NOMO-1 (cell line): ENCODE data around the gene PLK5.
"Not testable (repeated sequence)": the region's sequence is repeated elsewhere in the genome, so short reads cannot be mapped to it uniquely, and the experiment has no call there.

Experiments
- DNase-seq, 2 experiments: peaks; one replicate each; lab custom pipeline; 2025; ENCODE audit not compliant: unreplicated experiment in 2 of 2; lab: John Stamatoyannopoulos, UW

The PLK5 gene

DNA sequence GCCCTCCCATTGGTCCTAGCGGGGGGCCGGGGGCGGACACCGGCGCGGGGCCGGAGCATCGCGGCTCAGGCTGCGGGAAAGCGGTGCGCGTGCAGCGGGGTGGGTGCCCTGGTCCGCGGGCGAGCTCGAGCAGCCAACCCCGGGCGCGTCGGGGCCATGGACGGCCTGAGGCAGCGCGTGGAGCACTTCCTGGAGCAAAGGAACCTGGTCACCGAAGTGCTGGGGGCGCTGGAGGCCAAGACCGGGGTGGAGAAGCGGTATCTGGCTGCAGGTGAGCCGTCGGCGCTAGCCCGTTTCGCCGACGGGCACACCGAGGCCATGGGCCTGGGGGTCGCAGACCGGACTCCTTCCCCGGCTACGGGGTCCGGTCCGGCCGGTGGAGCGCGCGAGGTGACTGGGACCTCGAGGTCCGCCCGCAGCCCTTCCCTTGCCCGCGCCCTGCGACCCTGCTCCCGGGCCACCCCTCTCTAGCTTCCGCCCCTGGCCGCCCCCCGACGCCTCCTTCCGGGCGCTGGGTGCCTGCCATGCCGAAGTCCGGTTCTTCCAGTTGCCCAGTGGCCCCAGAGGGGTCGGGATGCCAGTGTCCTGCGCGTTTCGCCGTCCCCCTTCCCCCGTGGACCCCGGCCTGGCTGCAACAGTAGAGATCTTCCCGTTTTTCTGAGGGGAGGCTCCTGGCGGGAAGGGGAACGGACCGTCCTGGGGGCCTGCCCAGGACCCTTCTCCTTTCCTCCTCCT, 32.6 kb upstream of the PLK5 start, which contains the start of gene REEP6:
Gene REEP6, plus strand, starts transcription at position 68 of the 735 bp plus-strand sequence. Its CDS starts 89 bp downstream, at position 157.
- no peak for DNase-seq

- no peak for DNase-seq
Observed at GRCh38 chr19:1491849-1492170, 32.1 kb upstream of the PLK5 start.

DNA sequence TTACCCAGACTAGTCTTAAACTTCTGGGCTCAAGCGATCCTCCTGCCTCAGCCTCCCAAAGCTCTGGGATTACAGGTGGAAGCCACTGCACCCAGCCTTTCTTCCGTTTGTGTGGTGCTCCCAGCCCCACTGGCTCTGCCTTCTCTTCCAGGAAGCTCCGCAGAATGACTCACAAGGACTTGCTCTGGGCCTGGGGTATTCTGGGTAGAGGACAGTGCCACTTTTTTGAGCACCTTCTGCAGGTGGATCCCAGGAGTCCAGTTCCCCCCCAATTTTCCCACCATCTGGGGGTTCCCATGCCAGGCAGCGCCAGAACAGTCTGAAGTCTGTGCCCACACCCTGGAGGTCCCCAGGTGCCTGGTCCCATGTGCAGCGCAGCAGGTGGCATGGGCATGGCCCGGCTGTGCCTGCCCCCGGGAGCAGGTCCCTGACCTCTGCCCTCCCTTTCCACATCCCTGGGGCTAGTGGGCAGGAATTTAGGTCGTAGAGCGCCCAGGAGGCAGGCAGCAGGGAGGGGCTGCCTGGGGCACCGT, 31.3 kb upstream of the PLK5 start:
- DNase-seq: no peak

DNA sequence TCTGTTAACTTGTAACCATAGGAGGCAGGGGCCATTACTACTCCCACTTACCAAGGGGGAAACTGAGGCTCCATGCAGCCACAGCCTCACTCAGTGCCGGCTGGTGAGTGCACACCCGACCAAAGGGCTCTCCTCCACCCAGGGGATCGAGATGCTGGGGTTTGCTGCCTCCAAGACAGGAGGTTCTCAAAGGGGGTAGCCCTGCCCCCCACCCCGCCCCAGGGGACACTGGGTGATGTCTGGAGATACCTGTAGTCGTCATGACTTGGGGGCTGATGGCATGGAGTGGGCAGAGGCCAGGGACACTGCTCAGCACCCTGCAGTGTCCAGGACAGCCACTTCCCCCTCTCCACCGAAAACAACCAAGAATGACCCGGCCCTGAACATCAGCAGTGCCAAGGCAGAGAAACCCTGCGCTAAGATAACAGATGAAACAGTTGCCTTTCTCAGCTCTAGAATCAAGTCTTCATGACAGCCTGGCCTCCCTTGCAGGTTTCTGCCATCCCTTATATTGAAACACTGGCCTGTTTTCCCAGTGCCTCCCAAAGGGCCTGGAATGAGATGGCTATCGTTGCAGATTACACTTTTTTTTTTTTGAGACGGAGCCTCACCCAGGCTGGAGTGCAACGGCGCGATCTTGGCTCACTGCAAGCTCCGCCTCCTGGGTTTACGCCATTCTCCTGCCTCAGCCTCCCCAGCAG, 29.6 kb upstream of the PLK5 start:
- DNase-seq: no peak

DNA sequence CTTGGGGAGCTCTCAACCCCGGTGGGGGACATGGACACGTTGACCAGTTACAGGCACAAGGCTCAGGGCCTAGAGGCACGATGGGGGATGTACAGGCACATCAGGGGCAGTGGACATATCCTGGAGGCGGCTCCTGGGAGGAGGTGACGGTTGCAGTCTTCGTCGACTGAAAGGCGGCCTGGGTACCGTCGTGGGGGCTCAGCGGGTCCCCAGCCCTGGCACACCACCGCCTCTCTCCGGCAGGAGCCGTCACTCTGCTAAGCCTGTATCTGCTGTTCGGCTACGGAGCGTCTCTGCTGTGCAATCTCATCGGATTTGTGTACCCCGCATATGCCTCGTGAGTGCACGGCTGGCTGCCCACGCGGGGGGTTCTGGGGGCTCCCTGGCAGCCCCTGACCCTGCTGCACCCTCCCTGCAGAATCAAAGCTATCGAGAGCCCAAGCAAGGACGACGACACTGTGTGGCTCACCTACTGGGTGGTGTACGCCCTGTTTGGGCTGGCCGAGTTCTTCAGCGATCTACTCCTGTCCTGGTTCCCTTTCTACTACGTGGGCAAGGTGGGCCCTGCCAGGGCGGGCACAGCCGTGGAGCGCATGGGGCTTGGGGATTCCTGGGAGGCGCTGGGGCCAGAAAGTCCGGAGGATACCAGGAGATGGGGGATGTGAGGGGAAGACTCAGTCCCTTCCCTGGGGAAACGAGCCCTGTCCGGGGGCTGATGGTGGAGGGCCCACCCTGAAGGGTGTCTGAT, 28.7 kb upstream of the PLK5 start:
- no peak for DNase-seq

GRCh38 chr19:1495799-1496713, 27.8 kb upstream of the PLK5 start:
- DNase-seq: no peak

GRCh38 chr19:1496714-1497577, 26.9 kb upstream of the PLK5 start:
- DNase-seq: no peak

- DNase-seq: no peak
Observed at GRCh38 chr19:1497578-1498235, 26.2 kb upstream of the PLK5 start.

- not testable (repeated sequence) for DNase-seq
Observed at GRCh38 chr19:1499231-1499630, 24.6 kb upstream of the PLK5 start.

DNA sequence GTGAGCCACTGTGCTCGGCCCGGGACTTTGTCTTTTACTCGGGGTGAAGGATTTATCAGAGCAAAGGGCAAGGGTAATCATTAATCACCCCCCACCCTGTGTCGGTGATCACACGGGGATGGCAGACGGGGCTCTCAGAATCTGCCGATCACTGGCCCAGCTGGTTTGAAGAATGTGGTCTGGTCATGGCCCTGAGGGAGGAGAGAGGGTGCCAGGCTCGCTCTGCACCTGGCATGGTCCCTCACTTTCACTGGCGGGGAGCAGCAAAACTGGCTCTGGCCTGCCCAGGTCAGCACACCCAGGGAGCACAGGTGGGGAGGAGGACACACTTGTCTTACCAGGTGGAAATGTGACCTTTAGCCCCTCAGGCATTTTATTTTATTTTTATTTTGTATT, 22.7 kb upstream of the PLK5 start:
- DNase-seq: no peak

GRCh38 chr19:1502433-1503088, 21.3 kb upstream of the PLK5 start:
- DNase-seq: no peak

DNA sequence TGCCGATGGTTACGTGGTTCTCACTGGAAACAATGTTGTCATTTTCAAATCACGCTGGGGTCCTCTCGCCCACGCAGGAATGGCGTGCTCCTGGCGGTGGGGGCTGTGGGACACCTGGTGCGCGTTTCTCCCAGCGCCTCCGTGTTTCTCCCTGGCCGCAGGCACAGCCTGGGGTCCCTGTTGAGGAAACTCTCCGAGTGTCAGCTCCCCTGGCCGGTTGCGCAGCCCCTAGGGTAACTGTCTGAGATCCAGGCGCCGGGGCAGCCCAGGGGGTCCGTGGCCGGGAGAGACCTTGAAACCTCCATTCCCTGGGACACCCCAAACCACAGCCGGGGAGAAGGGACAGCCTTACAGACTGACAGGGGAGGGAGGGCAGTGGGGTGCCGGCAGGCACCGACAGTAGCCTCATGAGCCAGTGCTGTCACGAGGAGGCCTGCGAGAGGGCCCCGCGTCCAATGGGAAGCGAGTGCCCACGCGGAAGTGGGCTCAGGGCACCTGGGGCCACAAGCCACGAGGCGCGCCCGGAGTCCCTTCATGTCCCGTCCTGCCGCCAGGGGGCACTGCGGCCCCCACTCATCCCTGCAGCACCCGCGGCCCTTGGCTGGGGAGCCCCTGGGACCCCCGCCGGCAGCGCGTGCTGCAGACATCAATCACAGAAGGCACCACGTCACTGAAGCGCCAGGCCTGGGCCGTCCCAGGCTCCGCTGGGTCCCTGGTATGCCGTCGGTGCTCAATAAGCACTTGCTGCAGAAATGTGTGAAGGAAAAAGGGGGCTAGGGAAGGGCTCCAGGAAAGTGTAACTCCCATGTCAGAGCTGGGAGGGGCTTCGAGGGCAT, 20.6 kb upstream of the PLK5 start:
- DNase-seq: peak; percentile 51 to 54

DNA sequence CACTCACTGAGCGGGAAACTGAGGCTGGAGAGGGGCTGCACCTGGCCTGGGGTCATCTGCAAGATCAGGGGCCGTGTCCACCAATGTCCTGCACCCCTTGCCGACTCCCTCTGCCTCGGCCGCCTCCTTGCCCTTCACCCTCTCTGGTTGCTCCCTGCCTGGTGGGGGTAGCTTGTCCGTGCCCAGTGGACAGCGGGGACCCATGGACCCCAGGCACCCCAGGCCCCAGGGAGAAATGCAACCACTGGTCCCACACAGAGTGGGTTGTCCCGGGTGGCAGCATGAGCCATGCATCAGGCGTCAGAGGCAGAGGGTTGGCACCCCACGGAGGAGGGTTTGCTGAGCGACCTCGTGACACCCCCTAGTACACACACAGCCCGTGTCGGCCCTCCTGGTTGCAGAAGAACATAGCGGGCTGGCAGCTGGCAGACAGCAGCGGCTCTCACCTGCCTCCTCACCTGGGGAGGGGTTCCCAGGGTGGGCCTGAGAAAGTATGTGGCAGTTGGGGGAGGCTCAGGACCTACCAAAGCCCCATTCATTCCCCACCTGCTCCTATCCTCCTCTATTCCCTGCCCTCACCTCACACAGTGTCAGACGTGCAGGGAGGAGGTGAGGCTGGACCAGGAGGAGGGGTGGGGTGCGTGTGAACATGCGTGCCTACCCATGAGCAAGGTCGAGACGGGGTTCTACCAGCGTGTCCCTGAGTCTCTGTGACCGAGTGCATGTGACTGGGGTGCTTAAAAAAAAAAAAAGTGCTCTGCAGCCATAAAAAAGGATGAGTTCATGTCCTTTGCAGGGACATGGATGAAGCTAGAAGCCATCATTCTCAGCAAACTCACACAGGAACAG, 19.7 kb upstream of the PLK5 start:
- no peak for DNase-seq

DNA sequence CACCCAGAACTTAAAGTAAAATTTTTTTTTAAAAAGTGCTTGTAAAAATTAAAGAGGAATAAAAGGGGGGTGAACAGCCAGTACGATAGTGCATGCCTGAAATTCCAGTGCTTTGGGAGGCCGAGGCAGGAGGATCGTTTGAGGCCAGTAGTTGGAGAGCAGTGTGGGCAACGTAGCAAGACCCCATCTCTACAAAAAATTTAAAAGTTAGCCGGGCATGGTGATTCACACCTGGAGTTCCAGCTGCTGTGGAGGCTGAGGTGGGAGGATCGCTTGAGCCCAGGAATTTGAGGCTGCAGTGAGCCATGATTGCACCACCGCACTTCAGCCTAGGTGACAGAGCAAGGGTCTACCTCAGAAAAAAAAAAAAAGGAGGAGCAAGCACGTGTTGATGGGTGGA, 18.9 kb upstream of the PLK5 start:
- DNase-seq: no peak

GRCh38 chr19:1505991-1506881, 17.6 kb upstream of the PLK5 start:
- DNase-seq: no peak

DNA sequence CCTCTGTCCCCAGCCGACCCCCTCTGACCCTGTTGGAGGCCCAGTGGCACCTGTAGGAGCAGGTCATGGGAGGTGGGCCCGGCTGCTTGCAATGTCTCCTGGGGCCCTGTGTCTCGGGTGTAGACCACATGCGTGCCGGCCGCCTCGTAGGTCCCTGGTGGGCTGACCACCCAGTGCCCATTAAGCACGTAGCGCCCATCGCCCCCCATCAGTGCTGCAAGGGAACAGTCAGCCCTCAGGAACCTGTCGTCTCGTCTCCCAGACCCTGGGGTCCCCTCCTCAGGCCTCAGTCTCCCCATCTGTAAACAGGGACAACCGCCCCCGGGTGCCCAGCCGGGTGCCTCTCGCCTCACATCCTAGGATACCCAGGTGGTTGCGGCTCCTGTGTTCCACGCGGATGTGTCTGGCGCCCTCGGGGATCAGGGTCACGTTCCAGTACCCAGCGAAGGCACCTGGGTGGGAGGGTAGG, 16.7 kb upstream of the PLK5 start:
- no peak for DNase-seq
